Measurements from ENCODE around the gene TSC2. TPM values are rescaled to one million over a fixed set of nuclear protein-coding genes. Genes with fewer than 3 reads are reported as not detected.

Gene TSC2
- total and polyA plus RNA-seq, 2 experiments from 2014 or later, result 41.8 to 78.7 TPM

DNA sequence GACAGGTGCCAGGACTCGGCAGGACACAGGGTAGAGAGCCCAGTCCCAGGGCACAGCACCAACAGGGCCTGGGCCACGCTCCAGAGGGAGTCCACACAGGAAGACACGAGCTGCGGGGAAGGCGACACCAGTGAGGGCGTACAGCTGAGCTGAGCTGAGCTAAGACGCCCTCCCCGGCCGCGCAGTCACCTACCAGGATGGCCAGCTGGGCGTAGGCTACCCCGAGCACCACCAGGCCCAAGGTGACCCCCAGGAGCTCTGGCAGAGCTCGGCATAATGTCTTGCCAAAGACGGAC lies 42.6 kb downstream of the TSC2 start:
- no peak for DNase-seq (ENCODE audit: low spot score)
- no peak overlapping the region for H3K4me3 ChIP-seq

DNA sequence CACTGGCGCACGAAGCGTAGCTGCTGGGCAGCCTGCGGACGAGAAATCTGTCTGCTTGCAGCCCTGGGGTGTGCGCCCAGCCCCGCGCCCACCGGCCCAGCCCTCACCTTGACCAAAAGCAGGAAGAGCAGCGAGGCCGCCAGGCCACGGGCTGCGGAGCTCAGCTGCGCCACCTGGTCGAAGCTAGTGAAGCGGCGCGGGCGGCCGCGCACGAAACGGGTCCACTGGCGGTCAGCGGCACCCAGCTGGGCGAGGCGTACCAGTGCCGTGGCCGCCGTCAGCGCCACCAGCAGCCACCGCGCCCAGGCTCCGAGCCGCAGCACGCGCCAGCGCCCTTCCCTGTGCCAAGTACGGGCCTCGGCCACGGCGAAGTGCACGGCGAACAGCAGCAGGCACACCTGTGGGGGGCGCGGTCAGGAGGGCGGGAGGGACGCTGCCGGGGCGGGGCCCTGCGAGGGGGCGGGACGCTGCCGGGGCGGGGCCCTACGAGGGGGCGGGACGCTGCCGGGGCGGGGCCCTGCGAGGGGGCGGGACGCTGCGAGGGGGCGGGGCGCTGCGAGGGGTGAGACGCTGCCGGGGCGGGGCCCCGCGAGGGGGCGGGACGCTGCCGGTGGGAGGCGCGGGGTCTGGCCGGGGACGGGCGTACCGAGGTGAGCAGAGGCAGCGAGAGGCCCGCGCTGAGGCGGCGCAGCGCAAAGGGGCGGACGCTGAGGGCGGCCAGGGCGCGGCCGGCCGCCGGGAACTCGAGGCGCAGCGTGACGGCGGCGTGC lies 43.2 kb downstream of the TSC2 start:
- DNase-seq (ENCODE audit: low spot score), result peak; percentile 95
- H3K36me3 ChIP-seq (replicated peaks; ENCODE audit: insufficient read depth, low read depth), result no peaks in the 10 kb centered on the region
- H3K27ac ChIP-seq, result peak overlapping the region; percentile 66
- H2AFZ ChIP-seq, result no peak overlapping the region
- TF ChIP-seq, protein P1, sequence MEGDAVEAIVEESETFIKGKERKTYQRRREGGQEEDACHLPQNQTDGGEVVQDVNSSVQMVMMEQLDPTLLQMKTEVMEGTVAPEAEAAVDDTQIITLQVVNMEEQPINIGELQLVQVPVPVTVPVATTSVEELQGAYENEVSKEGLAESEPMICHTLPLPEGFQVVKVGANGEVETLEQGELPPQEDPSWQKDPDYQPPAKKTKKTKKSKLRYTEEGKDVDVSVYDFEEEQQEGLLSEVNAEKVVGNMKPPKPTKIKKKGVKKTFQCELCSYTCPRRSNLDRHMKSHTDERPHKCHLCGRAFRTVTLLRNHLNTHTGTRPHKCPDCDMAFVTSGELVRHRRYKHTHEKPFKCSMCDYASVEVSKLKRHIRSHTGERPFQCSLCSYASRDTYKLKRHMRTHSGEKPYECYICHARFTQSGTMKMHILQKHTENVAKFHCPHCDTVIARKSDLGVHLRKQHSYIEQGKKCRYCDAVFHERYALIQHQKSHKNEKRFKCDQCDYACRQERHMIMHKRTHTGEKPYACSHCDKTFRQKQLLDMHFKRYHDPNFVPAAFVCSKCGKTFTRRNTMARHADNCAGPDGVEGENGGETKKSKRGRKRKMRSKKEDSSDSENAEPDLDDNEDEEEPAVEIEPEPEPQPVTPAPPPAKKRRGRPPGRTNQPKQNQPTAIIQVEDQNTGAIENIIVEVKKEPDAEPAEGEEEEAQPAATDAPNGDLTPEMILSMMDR (IDR thresholded peaks at IDR 0.05; ENCODE audit: poor library complexity), result peak; percentile 41
- no peak for TF ChIP-seq EZH2 (IDR thresholded peaks at IDR 0.05; ENCODE audit: borderline replicate concordance)
- no peak for TF ChIP-seq EZH2phosphoT487 (IDR thresholded peaks at IDR 0.05; ENCODE audit: low read depth, severe bottlenecking, unreplicated experiment)
- 28% methylated on average over 40 of the region's 101 CpGs for whole genome bisulfite sequencing (ENCODE audit: low lambda C conversion rate, missing lambda C conversion rate)
- peaks cover 9% of the 10 kb centered on the region for H3K4me1 ChIP-seq (ENCODE audit: insufficient read depth)
- no peaks in the 10 kb centered on the region for H3K9me3 ChIP-seq (ENCODE audit: low read depth)
- no peaks in the 10 kb centered on the region for H3K27me3 ChIP-seq
- H3K9me2 ChIP-seq (replicated peaks; ENCODE audit: insufficient read depth), result no peaks in the 10 kb centered on the region
- H3K4me3 ChIP-seq, result no peak overlapping the region
- H3K79me2 ChIP-seq, result no peaks in the 10 kb centered on the region
- H4K20me1 ChIP-seq (ENCODE audit: insufficient read depth, poor library complexity, severe bottlenecking), result peaks cover 7% of the 10 kb centered on the region
- H3K4me2 ChIP-seq, result peak overlapping the region; percentile 81

More for the DNA sequence above, 42.6 kb downstream of the TSC2 start:
- Histone ChIP-seq H3K36me3 (replicated peaks; ENCODE audit: insufficient read depth, low read depth) (no peaks in the 10 kb centered on the region), H2AFZ (no peak overlapping the region), H3K27me3 (no peaks in the 10 kb centered on the region), H3K79me2 (no peaks in the 10 kb centered on the region), H3K9me2 (replicated peaks; ENCODE audit: insufficient read depth) (no peaks in the 10 kb centered on the region), H3K4me2 (peak overlapping the region; percentile 79), H3K27ac (peak overlapping the region; percentile 66), H4K20me1 (ENCODE audit: insufficient read depth, poor library complexity, severe bottlenecking) (peaks cover 7% of the 10 kb centered on the region), H3K4me1 (ENCODE audit: insufficient read depth) (peaks cover 9% of the 10 kb centered on the region), H3K9me3 (ENCODE audit: low read depth) (no peaks in the 10 kb centered on the region)
- TF ChIP-seq EZH2phosphoT487 (IDR thresholded peaks at IDR 0.05; ENCODE audit: low read depth, severe bottlenecking, unreplicated experiment), result no peak
- no peak for TF ChIP-seq EZH2 (IDR thresholded peaks at IDR 0.05; ENCODE audit: borderline replicate concordance)
- TF ChIP-seq, protein P1 (IDR thresholded peaks at IDR 0.05; ENCODE audit: poor library complexity), result no peak
- 92% methylated on average over 14 of the region's 14 CpGs for WGBS (ENCODE audit: low lambda C conversion rate, missing lambda C conversion rate)

DNA sequence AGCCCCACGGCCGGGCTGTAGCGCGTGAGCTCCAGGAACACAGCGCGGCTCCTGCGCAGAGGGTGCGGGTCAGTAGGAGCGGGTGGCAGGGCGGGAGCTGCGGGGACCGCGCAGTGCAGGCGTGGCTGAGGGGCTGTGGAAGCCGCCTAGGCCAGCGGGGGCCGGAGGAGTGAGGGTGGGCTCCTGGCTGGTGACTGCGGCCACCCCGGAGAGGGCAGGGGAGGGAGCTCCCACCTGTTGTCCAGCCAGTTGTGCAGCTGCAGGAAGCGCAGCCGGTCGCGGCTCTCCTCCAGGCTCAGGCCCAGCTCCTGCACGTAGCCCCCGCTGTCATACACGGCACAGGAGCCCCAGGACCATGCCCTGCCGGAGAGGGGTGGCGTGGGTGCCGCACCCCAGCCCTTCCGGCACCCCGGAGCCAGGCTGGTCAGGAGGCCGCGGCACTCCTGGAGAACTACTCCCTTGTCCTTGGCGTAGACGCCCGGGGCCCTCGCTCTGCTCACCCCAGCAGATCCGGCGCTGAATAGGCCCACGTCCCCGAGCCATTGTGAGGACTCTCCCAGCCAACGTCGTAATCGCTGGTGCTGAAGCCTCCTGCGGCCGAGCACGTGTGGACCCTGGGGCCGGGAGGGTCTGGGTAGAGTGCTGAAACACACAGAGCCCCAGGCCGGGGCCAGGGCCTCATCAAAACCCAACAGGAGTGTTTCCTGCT lies 43.9 kb downstream of the TSC2 start:
- Histone ChIP-seq H3K4me2 (peak overlapping the region; percentile 81), H3K4me3 (no peak overlapping the region), H3K9me3 (ENCODE audit: low read depth) (no peaks in the 10 kb centered on the region), H3K27me3 (no peaks in the 10 kb centered on the region), H3K36me3 (replicated peaks; ENCODE audit: insufficient read depth, low read depth) (no peaks in the 10 kb centered on the region), H3K9me2 (replicated peaks; ENCODE audit: insufficient read depth) (no peaks in the 10 kb centered on the region), H3K79me2 (no peaks in the 10 kb centered on the region), H4K20me1 (ENCODE audit: insufficient read depth, poor library complexity, severe bottlenecking) (peaks cover 7% of the 10 kb centered on the region), H2AFZ (no peak overlapping the region), H3K27ac (peak overlapping the region; percentile 65), H3K4me1 (ENCODE audit: insufficient read depth) (peaks cover 9% of the 10 kb centered on the region)
- no peak for DNase-seq (ENCODE audit: low spot score)
- TF ChIP-seq, protein P1 (IDR thresholded peaks at IDR 0.05; ENCODE audit: poor library complexity), result no peak
- TF ChIP-seq EZH2phosphoT487 (IDR thresholded peaks at IDR 0.05; ENCODE audit: low read depth, severe bottlenecking, unreplicated experiment), result no peak
- no peak for TF ChIP-seq EZH2 (IDR thresholded peaks at IDR 0.05; ENCODE audit: borderline replicate concordance)
- 63% methylated on average over 40 of the region's 49 CpGs for WGBS (ENCODE audit: low lambda C conversion rate, missing lambda C conversion rate)

All from hepatocyte (in vitro differentiated cells).